ENCODE measurements around the gene SPEF1. TPM values are rescaled to one million over a fixed set of nuclear protein-coding genes. Genes with fewer than 3 reads are reported as not detected.

The SPEF1 gene
- total and polyA plus RNA-seq, 2 of the 13 experiments (the other 11 are each of a cell fraction or from before 2014, with no cell fraction given) = 0.11 to 0.27 TPM

DNA sequence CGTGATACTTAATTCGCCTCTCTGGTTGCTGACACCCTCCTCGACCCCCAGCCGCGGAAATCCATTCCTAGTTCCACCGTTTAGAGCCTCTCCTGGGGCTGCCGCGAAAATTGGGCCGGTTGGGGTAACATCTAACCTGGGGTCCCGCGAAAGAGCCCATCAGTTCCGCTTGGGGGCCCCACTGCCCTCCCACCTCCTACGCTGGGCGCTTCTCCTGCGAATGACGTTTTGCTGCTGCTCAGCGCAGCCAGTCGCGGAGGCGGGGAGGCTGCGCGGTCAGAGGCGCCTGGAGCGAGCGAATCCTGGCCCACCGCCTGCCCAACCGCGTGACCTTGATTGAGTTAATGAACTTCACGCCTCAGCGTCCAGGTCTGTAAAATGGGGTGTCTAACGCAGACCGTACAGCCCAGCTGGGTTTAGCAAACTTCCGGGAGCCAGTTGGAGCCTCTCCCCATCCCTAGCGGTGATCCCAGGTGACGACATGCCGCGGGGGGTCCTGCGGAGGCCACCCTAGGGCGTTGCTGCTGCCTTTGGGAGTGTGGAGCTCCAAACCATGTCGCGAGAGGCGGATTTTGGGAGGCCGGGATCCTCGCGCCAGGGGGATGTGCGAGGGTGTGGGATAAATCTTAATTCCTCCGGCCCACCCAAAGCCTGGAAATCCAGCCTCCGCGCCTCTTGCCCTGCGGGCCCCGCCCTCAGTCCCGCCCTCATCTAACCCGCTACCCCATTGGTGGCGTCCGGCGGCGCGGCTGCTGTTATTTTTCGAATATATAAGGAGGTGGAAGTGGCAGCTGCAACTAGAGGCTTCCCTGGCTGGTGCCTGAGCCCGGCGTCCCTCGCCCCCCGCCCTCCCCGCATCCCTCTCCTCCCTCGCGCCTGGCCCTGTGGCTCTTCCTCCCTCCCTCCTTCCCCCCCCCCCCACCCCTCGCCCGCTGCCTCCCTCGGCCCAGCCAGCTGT is 14.5 kb upstream of the SPEF1 start, which contains the start of gene CDC25B (continued):
- TF ChIP-seq, protein P1, sequence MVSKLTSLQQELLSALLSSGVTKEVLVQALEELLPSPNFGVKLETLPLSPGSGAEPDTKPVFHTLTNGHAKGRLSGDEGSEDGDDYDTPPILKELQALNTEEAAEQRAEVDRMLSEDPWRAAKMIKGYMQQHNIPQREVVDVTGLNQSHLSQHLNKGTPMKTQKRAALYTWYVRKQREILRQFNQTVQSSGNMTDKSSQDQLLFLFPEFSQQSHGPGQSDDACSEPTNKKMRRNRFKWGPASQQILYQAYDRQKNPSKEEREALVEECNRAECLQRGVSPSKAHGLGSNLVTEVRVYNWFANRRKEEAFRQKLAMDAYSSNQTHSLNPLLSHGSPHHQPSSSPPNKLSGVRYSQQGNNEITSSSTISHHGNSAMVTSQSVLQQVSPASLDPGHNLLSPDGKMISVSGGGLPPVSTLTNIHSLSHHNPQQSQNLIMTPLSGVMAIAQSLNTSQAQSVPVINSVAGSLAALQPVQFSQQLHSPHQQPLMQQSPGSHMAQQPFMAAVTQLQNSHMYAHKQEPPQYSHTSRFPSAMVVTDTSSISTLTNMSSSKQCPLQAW (CRISPR knock-in tag; IDR thresholded peaks at IDR 0.05) = 0 out of 2 replicates have a peak, but pooled peaks have one; percentile 81
- peak; percentile 88 for TF ChIP-seq ZNF441 (CRISPR knock-in tag; IDR thresholded peaks at IDR 0.05; ENCODE audit: borderline replicate concordance)
- TF ChIP-seq SP4 (CRISPR knock-in tag; IDR thresholded peaks at IDR 0.05) = peak; percentile 75
- peak; percentile 92; the same call in 1 of the 2 replicates for TF ChIP-seq ZNF225 (CRISPR knock-in tag; IDR thresholded peaks at IDR 0.05)
- TF ChIP-seq, protein P2, sequence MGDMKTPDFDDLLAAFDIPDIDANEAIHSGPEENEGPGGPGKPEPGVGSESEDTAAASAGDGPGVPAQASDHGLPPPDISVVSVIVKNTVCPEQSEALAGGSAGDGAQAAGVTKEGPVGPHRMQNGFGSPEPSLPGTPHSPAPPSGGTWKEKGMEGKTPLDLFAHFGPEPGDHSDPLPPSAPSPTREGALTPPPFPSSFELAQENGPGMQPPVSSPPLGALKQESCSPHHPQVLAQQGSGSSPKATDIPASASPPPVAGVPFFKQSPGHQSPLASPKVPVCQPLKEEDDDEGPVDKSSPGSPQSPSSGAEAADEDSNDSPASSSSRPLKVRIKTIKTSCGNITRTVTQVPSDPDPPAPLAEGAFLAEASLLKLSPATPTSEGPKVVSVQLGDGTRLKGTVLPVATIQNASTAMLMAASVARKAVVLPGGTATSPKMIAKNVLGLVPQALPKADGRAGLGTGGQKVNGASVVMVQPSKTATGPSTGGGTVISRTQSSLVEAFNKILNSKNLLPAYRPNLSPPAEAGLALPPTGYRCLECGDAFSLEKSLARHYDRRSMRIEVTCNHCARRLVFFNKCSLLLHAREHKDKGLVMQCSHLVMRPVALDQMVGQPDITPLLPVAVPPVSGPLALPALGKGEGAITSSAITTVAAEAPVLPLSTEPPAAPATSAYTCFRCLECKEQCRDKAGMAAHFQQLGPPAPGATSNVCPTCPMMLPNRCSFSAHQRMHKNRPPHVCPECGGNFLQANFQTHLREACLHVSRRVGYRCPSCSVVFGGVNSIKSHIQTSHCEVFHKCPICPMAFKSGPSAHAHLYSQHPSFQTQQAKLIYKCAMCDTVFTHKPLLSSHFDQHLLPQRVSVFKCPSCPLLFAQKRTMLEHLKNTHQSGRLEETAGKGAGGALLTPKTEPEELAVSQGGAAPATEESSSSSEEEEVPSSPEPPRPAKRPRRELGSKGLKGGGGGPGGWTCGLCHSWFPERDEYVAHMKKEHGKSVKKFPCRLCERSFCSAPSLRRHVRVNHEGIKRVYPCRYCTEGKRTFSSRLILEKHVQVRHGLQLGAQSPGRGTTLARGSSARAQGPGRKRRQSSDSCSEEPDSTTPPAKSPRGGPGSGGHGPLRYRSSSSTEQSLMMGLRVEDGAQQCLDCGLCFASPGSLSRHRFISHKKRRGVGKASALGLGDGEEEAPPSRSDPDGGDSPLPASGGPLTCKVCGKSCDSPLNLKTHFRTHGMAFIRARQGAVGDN (CRISPR knock-in tag; IDR thresholded peaks at IDR 0.05) = peak; percentile 86
- no peak for TF ChIP-seq SSRP1 (CRISPR knock-in tag; IDR thresholded peaks at IDR 0.05)
- TF ChIP-seq ZNF329 (CRISPR knock-in tag; IDR thresholded peaks at IDR 0.05; ENCODE audit: low read depth) = no peak
- no peak for TF ChIP-seq SMYD3 (CRISPR knock-in tag; IDR thresholded peaks at IDR 0.05)
- TF ChIP-seq, protein P3, sequence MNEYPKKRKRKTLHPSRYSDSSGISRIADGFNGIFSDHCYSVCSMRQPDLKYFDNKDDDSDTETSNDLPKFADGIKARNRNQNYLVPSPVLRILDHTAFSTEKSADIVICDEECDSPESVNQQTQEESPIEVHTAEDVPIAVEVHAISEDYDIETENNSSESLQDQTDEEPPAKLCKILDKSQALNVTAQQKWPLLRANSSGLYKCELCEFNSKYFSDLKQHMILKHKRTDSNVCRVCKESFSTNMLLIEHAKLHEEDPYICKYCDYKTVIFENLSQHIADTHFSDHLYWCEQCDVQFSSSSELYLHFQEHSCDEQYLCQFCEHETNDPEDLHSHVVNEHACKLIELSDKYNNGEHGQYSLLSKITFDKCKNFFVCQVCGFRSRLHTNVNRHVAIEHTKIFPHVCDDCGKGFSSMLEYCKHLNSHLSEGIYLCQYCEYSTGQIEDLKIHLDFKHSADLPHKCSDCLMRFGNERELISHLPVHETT (CRISPR knock-in tag; conservative IDR thresholded peaks at IDR 0.05) = no peak
- TF ChIP-seq NR2C2 (CRISPR knock-in tag; IDR thresholded peaks at IDR 0.05; ENCODE audit: borderline replicate concordance) = peak; percentile 64
- TF ChIP-seq EED (CRISPR knock-in tag; IDR thresholded peaks at IDR 0.05) = peak; percentile 78; the same call in 1 of the 2 replicates
- peak; percentile 62; the same call in 1 of the 2 replicates for TF ChIP-seq ZKSCAN8 (CRISPR knock-in tag; IDR thresholded peaks at IDR 0.05; ENCODE audit: borderline replicate concordance)
- peak; percentile 91 for TF ChIP-seq ZNF543 (CRISPR knock-in tag; IDR thresholded peaks at IDR 0.05)
- no peak for TF ChIP-seq SOX6 (IDR thresholded peaks at IDR 0.05)
- no peak; the same call in 1 of the 2 replicates for TF ChIP-seq SOX6 (CRISPR knock-in tag; IDR thresholded peaks at IDR 0.05)
- 0 out of 2 replicates have a peak, but pooled peaks have one; percentile 10 for TF ChIP-seq ZFP1 (CRISPR knock-in tag; IDR thresholded peaks at IDR 0.05)
- no peak for TF ChIP-seq ZNF20 (CRISPR knock-in tag; IDR thresholded peaks at IDR 0.05)
- peak; percentile 60; the same call in 1 of the 2 replicates for TF ChIP-seq ZFP90 (CRISPR knock-in tag; IDR thresholded peaks at IDR 0.05; ENCODE audit: borderline replicate concordance)
- TF ChIP-seq KLF11 (CRISPR knock-in tag; IDR thresholded peaks at IDR 0.05) = no peak
- TF ChIP-seq ZKSCAN5 (CRISPR knock-in tag; IDR thresholded peaks at IDR 0.05) = no peak
- TF ChIP-seq MXD4 (CRISPR knock-in tag; IDR thresholded peaks at IDR 0.05) = no peak
